Stimulated activated CD4-positive, alpha-beta T cell treated with anti-CD3 and anti-CD28 coated beads, Interleukin-2, amount 100 ng/mL, for 4 hours (primary cell): ENCODE data around the gene PLCB1.

Source experiments
- DNase-seq: peaks from one replicate; pipeline ENCODE4 v3.0.0-alpha.2; 2020; ENCODE audit warnings: low read depth

PLCB1 gene

GRCh38 chr20:8303651-8304050 lies 171.6 kb downstream of the PLCB1 start:
- DNase-seq: no peak

- no peak for DNase-seq
Measured at GRCh38 chr20:8304124-8304816, 172.2 kb downstream of the PLCB1 start.

- DNase-seq: peak; percentile 46
Measured at GRCh38 chr20:8305449-8305978, 173.4 kb downstream of the PLCB1 start.

GRCh38 chr20:8306937-8307336 lies 174.9 kb downstream of the PLCB1 start:
- no peak for DNase-seq

- DNase-seq: no peak
Measured at GRCh38 chr20:8309634-8310033, 177.6 kb downstream of the PLCB1 start.

- no peak for DNase-seq
Measured at GRCh38 chr20:8310618-8311017, 178.6 kb downstream of the PLCB1 start.

- no peak for DNase-seq
Measured at GRCh38 chr20:8313073-8313472, 181.0 kb downstream of the PLCB1 start.

GRCh38 chr20:8315639-8316573 lies 183.8 kb downstream of the PLCB1 start:
- DNase-seq: no peak

GRCh38 chr20:8317448-8317847 lies 185.4 kb downstream of the PLCB1 start:
- DNase-seq: no peak

GRCh38 chr20:8318965-8319625 lies 187.0 kb downstream of the PLCB1 start:
- no peak for DNase-seq

- no peak for DNase-seq
Measured at GRCh38 chr20:8320306-8320705, 188.2 kb downstream of the PLCB1 start.

GRCh38 chr20:8321001-8321400 lies 188.9 kb downstream of the PLCB1 start:
- no peak for DNase-seq

- no peak for DNase-seq
Measured at GRCh38 chr20:8322662-8323217, 190.7 kb downstream of the PLCB1 start.

GRCh38 chr20:8326191-8326590 lies 194.1 kb downstream of the PLCB1 start:
- no peak for DNase-seq

- no peak for DNase-seq
Measured at GRCh38 chr20:8326899-8327298, 194.8 kb downstream of the PLCB1 start.

- no peak for DNase-seq
Measured at GRCh38 chr20:8328189-8328588, 196.1 kb downstream of the PLCB1 start.

GRCh38 chr20:8330319-8330784 lies 198.3 kb downstream of the PLCB1 start:
- no peak for DNase-seq

- DNase-seq: no peak
Measured at GRCh38 chr20:8330785-8331695, 199.0 kb downstream of the PLCB1 start.

GRCh38 chr20:8331740-8332412 lies 199.8 kb downstream of the PLCB1 start:
- no peak for DNase-seq

- no peak for DNase-seq
Measured at GRCh38 chr20:8334641-8335040, 202.6 kb downstream of the PLCB1 start.
